GM10248 (cell line): ENCODE measurements around the gene AP2B1.

Experiments
- CTCF ChIA-PET: fragments of 300-600 bp; sonication (Branson Sonifier 250); formaldehyde crosslinking; extraction: SDS; loops from one replicate; lab custom pipeline; 2021; ENCODE audit warnings: antibody characterized with exemption; lab: Yijun Ruan, JAX
- POLR2A ChIA-PET: fragments of 350-650 bp; sonication (Branson Sonifier 250); formaldehyde crosslinking; extraction: SDS; loops from one replicate; lab custom pipeline; 2020; ENCODE audit warnings: antibody characterized with exemption; lab: Yijun Ruan, JAX
- DNase-seq: peaks from one replicate; pipeline ENCODE4 v3.0.0; 2012; ENCODE audit errors: extremely low spot score
- CTCF ChIP-seq: IDR thresholded peaks from 2 replicates; pipeline ENCODE4 v1.5.1; 2012; ENCODE audit warnings: mild to moderate bottlenecking, low read depth; ENCODE audit errors: extremely low read depth, missing control alignments, control extremely low read depth

AP2B1 gene

GRCh38 chr17:35717475-35717874 is 130.4 kb downstream of the AP2B1 start:
- no peak for TF ChIP-seq CTCF
- ChIA-PET CTCF (interaction anchor here (1.4 to 2.8 kb wide), 5 partner anchors 9 to 47 kb away, joined by 3 to 12 read pairs (median 7); no protein-coding TSS in a partner anchor), POLR2A (no interaction called here)
- DNase-seq = no peak

DNA sequence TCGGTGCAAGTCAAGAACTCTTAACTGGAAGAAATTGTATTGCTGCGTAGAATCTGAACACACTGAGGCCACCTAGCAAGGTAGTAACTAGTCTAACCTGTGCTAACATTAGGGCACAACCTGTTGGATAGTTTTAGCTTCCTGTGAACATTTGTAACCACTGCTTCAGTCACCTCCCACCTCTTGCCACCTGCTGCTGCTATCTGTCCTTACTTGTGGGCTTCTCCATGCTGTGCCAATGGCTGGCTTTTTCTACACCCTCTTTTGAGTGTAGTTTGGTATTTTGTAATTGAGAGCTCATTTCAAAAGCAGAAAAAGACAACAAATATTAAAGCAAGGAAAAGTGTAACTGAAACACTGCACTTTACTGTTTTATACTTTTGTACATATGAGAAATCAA is 136.6 kb downstream of the AP2B1 start:
- CTCF ChIA-PET = interaction anchor here (1.2 to 3.7 kb wide), 3 partner anchors 13 to 40 kb away, joined by 3 to 15 read pairs (median 15); no protein-coding TSS in a partner anchor
- TF ChIP-seq CTCF = no peak
- POLR2A ChIA-PET = no interaction called here
- no peak for DNase-seq

DNA sequence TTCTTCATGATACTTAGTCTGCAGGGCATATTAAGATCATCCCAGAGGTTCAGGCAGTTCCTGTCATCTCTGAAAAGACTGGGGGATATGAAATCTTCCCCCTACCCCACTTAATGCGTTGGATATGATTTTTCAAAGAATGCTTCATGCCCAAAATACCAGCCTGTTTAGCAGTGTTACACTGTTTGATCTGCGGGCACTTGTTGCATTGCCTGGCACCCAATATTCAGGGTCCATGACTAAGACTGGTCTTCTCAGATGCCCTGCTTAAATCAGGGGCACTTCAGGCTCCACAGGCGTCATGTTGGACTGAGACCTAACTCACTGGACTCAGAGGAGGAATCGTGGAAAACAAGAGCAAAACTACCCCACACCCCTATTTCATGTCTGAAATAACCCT is 137.9 kb downstream of the AP2B1 start:
- POLR2A ChIA-PET = no interaction called here
- CTCF ChIA-PET = interaction anchor here (1.6 to 3.7 kb wide), 3 partner anchors 23 to 112 kb away, joined by 3 to 15 read pairs (median 15); no protein-coding TSS in a partner anchor
- TF ChIP-seq CTCF = no peak
- DNase-seq = no peak

DNA sequence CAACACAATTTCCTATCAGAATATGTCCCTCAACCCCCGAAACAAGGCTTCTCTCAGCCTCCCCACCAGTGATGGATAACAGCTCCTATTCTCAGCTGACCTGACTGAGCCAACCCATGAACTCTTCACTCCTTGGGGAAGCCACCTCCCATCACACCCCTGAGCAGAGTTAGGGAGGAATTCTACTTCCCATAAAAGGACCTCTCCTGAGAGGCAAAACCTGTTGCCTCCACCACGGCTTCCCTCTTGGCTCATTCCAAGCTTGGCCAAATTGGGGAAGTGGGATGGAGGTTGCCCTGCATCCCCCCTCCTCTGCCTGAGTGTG is 138.6 kb downstream of the AP2B1 start:
- DNase-seq = no peak
- no peak for TF ChIP-seq CTCF
- CTCF ChIA-PET = interaction anchor here (1.3 to 1.6 kb wide), 2 partner anchors 8 to 113 kb away, joined by 3 read pairs; no protein-coding TSS in a partner anchor
- POLR2A ChIA-PET = interaction anchor here (0.6 kb wide), 1 partner anchor 731 kb away, joined by 12 read pairs; no protein-coding TSS in a partner anchor

DNA sequence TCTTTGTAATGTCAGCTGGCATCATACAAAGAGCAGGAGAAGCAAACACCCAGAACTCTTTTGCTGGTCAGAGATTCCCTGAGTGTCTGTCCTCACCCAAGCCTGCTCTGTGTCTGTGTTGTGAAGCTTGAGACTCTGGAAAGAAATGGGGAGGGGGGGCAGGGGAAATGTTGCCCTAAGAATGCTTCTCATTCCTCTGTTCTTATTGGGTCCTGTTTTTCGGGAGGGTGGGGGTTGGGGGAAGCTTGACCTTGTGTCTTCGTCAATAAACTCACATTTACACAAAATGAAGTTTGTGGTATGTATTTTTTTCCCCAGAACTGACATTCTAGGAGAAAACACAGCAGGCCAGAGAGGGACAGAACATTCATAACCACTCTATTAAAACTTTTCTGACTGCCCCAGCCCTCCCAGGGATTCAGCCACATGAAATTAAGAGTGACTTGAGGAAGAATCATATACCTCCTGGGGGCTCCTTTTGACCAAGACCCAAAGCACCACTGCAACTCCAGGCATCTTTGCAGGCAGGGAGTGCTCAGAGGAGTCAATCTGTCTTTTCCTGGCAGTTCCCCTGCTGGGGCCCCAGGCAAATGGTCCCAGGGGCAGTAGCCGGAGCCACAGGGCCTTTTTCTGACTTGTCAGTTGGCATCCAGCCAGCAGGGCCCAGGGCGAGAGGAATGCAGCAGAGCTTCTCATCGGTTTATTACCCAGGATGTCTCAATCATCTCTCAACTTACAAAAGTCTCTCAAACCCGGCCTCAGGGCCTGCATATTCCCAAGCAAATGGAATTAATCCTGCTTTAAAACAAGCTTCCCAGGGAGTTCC is 139.2 kb downstream of the AP2B1 start:
- CTCF ChIA-PET = interaction anchor here (1.0 to 2.5 kb wide), 4 partner anchors 9 to 113 kb away, joined by 3 to 16 read pairs (median 4); no protein-coding TSS in a partner anchor
- no peak for TF ChIP-seq CTCF
- DNase-seq = no peak
- POLR2A ChIA-PET = interaction anchor here (0.6 kb wide), 1 partner anchor 732 kb away, joined by 12 read pairs; no protein-coding TSS in a partner anchor

- POLR2A ChIA-PET = no interaction called here
- no peak for DNase-seq
- CTCF ChIA-PET = interaction anchor here (1.0 to 2.5 kb wide), 4 partner anchors 9 to 86 kb away, joined by 3 to 16 read pairs (median 4); no protein-coding TSS in a partner anchor
- TF ChIP-seq CTCF = no peak
Measured at GRCh38 chr17:35726953-35727460, 139.9 kb downstream of the AP2B1 start.
